Ascending aorta (tissue), 2 donors: ENCODE measurements around the gene ZSCAN26. TPM values are rescaled to one million over a fixed set of nuclear protein-coding genes. Genes with fewer than 3 reads are reported as not detected.

ENCODE experiments used
- DNase-seq, 2 donors: peaks; one replicate each; pipeline ENCODE4 v3.0.0-alpha.2; 2019; ENCODE audit warnings: low spot score in 2 of 2
- H3K27ac ChIP-seq, 2 donors: fragments of 200-600 bp; sonication (generic); one replicate each; pipeline ENCODE4 v1.5.1; 2016 to 2017; ENCODE audit warnings: mild to moderate bottlenecking in 1 of 2
- H3K27me3 ChIP-seq: fragments of 200-600 bp; sonication (generic); one replicate; pipeline ENCODE4 v1.5.1; 2017
- H3K36me3 ChIP-seq, 2 donors: fragments of 200-600 bp; sonication (generic); one replicate each; pipeline ENCODE4 v1.5.1; 2016
- H3K4me1 ChIP-seq, 2 donors: fragments of 200-600 bp; sonication (generic); one replicate each; pipeline ENCODE4 v1.5.1; 2016 to 2017; ENCODE audit warnings: mild to moderate bottlenecking in 1 of 2
- H3K4me3 ChIP-seq, 2 donors: fragments of 200-600 bp; sonication (generic); one replicate each; pipeline ENCODE4 v1.5.1; 2016 to 2017; ENCODE audit warnings: mild to moderate bottlenecking in 1 of 2
- H3K9me3 ChIP-seq, 2 donors: fragments of 200-600 bp; sonication (generic); one replicate each; pipeline ENCODE4 v1.5.1; 2016
- CTCF ChIP-seq, 3 experiments: fragments of 200-600 bp in 2 of 3; fragments of 450-650 bp in 1 of 3; sonication (generic) in 2 of 3; IDR thresholded peaks; one replicate each; pipeline ENCODE4 v1.5.1; 2016 to 2019; ENCODE audit warnings: antibody characterized with exemption in 3 of 3, mild to moderate bottlenecking in 1 of 3, moderate library complexity in 1 of 3
- intact Hi-C: fragments of 100-400 bp; cut with DNase I; formaldehyde crosslinking; loops from one replicate; pipeline ENCODE4 v1.15.1; 2023
- total RNA-seq: library from RNA; depleted of rRNA; stranded (reverse); fragments of >200 nt; gene quantifications from one replicate; pipeline ENCODE4 v1.1.0, GENCODE V29; 2016

Gene ZSCAN26
- total RNA-seq, 1 donor from 2014 or later: 2.6 TPM

- H3K36me3 ChIP-seq: peaks cover 23 to 31% of the 10 kb centered on the region in 2 donors
Measured at GRCh38 chr6:28235912-28236452, 31.0 kb upstream of the ZSCAN26 start.

GRCh38 chr6:28239636-28240035, 27.3 kb upstream of the ZSCAN26 start:
- Histone ChIP-seq H3K27ac (no peak overlapping the region), H3K9me3 (no peaks in the 10 kb centered on the region), H3K27me3 (no peaks in the 10 kb centered on the region), H3K4me1 (no peaks in the 10 kb centered on the region), H3K4me3 (no peak overlapping the region), H3K36me3 (peaks cover 7 to 8% of the 10 kb centered on the region in 2 donors)
- no peak for TF ChIP-seq CTCF (IDR thresholded peaks at IDR 0.05)
- intact Hi-C loops: no loop called here
- no peak for DNase-seq

More at GRCh38 chr6:28235912-28236452, 31.0 kb upstream of the ZSCAN26 start:
- no peak for TF ChIP-seq CTCF (IDR thresholded peaks at IDR 0.05)
- intact Hi-C loops: no loop called here
- Histone ChIP-seq H3K9me3 (no peaks in the 10 kb centered on the region), H3K4me1 (no peaks in the 10 kb centered on the region), H3K4me3 (no peak overlapping the region), H3K27me3 (no peaks in the 10 kb centered on the region), H3K27ac (no peak overlapping the region)
- no peak for DNase-seq

GRCh38 chr6:28240471-28240870, 26.5 kb upstream of the ZSCAN26 start:
- TF ChIP-seq CTCF (IDR thresholded peaks at IDR 0.05): no peak

GRCh38 chr6:28243946-28244345, 23.0 kb upstream of the ZSCAN26 start:
- H3K27ac ChIP-seq: no peak overlapping the region
- H3K9me3 ChIP-seq: no peaks in the 10 kb centered on the region
- H3K36me3 ChIP-seq: peaks cover 36 to 45% of the 10 kb centered on the region in 2 donors
- H3K4me3 ChIP-seq: no peak overlapping the region
- no peaks in the 10 kb centered on the region for H3K27me3 ChIP-seq
- H3K4me1 ChIP-seq: no peaks in the 10 kb centered on the region
- no peak for DNase-seq
- TF ChIP-seq CTCF (IDR thresholded peaks at IDR 0.05): no peak
- intact Hi-C loops: no loop called here

More at GRCh38 chr6:28240471-28240870, 26.5 kb upstream of the ZSCAN26 start:
- Histone ChIP-seq H3K27me3 (no peaks in the 10 kb centered on the region), H3K4me3 (no peak overlapping the region), H3K4me1 (no peaks in the 10 kb centered on the region), H3K9me3 (no peaks in the 10 kb centered on the region), H3K27ac (no peak overlapping the region), H3K36me3 (peaks cover 14 to 16% of the 10 kb centered on the region in 2 donors)
- intact Hi-C loops: no loop called here
- DNase-seq: no peak

GRCh38 chr6:28245206-28245941, 21.6 kb upstream of the ZSCAN26 start:
- Histone ChIP-seq H3K9me3 (no peaks in the 10 kb centered on the region), H3K27me3 (no peaks in the 10 kb centered on the region), H3K4me3 (no peak overlapping the region), H3K36me3 (peaks cover 36 to 45% of the 10 kb centered on the region in 2 donors), H3K27ac (no peak overlapping the region), H3K4me1 (no peaks in the 10 kb centered on the region)
- DNase-seq: no peak
- intact Hi-C loops: no loop called here
- TF ChIP-seq CTCF (IDR thresholded peaks at IDR 0.05): no peak
